Parathyroid adenoma (tissue), 2 donors: ENCODE data around the gene MAFB.

ENCODE experiments used
- H2AFZ ChIP-seq: fragments of 300-600 bp; sonication (generic); one replicate; pipeline ENCODE4 v1.7.0; 2017; ENCODE audit warnings: antibody characterized with exemption, mild to moderate bottlenecking
- H3K27ac ChIP-seq: fragments of 300-600 bp; sonication (generic); one replicate; pipeline ENCODE4 v1.7.0; 2017
- H3K27me3 ChIP-seq: fragments of 300-600 bp; sonication (generic); one replicate; pipeline ENCODE4 v1.7.0; 2017; ENCODE audit warnings: low read length; ENCODE audit not compliant: control insufficient read depth, insufficient read depth
- H3K36me3 ChIP-seq: fragments of 300-600 bp; sonication (generic); one replicate; pipeline ENCODE4 v1.7.0; 2017; ENCODE audit warnings: low read length; ENCODE audit not compliant: control insufficient read depth, insufficient read depth
- H3K4me1 ChIP-seq: fragments of 300-600 bp; sonication (generic); one replicate; pipeline ENCODE4 v1.7.0; 2017; ENCODE audit warnings: control low read depth
- H3K4me2 ChIP-seq: fragments of 300-600 bp; sonication (generic); one replicate; pipeline ENCODE4 v1.7.0; 2017; ENCODE audit warnings: low read length
- H3K4me3 ChIP-seq: fragments of 300-600 bp; sonication (generic); one replicate; pipeline ENCODE4 v1.7.0; 2017; ENCODE audit warnings: low read depth, low read length
- H3K79me2 ChIP-seq: fragments of 300-600 bp; sonication (generic); one replicate; pipeline ENCODE4 v1.7.0; 2017; ENCODE audit warnings: control low read depth
- H3K9ac ChIP-seq: fragments of 300-600 bp; sonication (generic); one replicate; pipeline ENCODE4 v1.7.0; 2017; ENCODE audit warnings: mild to moderate bottlenecking
- H3K9me3 ChIP-seq: fragments of 300-600 bp; sonication (generic); one replicate; pipeline ENCODE4 v1.7.0; 2017; ENCODE audit warnings: low read length; ENCODE audit not compliant: control insufficient read depth
- TF ChIP-seq, protein P1 (sequence below): fragments of 300-600 bp; sonication (generic); IDR thresholded peaks from one replicate; pipeline ENCODE4 v1.7.0; 2017; ENCODE audit warnings: antibody characterized with exemption, mild to moderate bottlenecking
- donor health status: primary hyperparathyroidism.

MAFB gene

DNA sequence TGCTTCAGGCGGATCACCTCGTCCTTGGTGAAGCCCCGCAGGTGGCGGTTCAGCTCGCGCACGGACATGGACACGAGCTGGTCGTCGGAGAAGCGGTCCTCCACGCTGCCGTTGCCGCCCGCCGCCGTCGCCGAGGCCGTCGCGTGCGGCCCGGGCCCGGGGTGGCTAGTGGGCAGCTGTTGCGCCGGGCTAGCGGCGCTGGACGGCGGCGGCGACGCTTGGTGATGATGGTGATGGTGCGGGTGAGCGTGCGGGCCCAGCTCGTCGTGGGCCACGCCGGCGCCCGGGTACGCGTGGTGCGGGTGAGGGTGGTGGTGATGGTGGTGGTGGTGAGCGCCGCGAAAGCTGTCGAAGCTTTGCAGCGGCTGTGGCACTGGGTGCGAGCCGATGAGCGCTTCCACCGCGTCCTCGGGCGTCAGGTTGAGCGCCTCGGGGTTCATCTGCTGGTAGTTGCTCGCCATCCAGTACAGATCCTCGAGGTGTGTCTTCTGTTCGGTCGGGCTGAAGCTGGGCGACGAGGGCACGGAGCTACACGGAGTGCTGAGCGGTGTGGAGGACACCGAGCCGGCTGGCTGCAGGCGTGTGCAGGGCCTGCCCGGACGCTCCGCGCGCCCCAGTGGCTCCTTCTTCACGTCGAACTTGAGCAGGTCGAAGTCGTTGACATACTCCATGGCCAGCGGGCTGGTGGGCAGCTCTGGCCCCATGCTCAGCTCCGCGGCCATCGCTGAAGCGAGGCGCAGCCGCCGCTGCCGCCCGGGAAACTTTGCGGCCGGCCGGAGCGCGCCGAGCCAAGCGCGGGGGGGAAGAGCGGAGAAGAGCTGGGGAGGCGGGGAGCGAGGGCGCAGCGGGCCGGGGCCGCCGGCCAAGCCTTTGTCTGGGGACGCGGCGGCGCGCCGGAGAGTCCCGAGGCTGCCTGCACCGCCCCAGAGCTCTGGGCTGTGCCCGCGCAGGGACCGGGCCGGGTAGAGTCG lies 622 bp downstream of the MAFB start:
- Histone ChIP-seq H3K27me3 (no peaks in the 10 kb centered on the region), H3K27ac (peak overlapping the region; percentile 99), H3K4me1 (peaks cover 9% of the 10 kb centered on the region)

DNA sequence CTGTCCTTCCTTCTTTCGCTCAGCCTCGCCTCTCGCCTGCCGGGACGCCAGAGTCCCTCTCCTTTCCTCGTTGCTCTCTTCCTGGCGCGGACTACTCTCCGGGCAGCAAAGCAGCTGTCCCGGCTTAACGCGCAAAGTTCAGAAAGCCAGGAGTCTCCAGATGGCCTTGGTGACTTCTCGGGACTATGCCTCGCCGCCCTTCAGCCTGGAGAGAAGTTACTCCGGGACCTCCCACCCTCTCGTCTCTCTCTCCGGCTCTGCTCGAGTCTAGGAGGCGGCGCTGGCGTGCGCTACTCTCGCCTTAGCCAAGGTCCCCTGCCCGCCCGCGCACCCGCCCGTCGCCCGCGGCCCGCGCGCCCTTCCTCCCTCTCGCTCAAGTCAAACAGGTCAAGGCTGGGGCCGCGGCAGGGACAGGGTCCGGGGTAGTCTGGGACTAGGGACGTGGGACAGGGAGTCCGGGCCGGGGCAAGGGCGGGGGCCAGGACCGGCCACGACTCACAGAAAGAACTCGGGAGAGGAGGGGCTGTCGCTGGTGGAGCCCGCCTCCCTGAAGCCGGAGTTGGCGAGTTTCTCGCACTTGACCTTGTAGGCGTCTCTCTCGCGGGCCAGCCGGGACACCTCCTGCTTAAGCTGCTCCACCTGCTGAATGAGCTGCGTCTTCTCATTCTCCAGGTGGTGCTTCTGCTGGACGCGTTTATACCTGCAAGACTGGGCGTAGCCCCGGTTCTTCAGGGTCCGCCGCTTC lies 1.5 kb downstream of the MAFB start:
- Histone ChIP-seq H3K79me2 (peaks cover 47% of the 10 kb centered on the region), H3K4me2 (peak overlapping the region; percentile 80), H3K36me3 (peaks cover 26% of the 10 kb centered on the region), H3K9me3 (no peaks in the 10 kb centered on the region), H3K9ac (peak overlapping the region; percentile 99), H2AFZ (no peak overlapping the region), H3K4me1 (peaks cover 3% of the 10 kb centered on the region), H3K27ac (peak overlapping the region; percentile 99), H3K4me3 (peak overlapping the region; percentile 90), H3K27me3 (no peaks in the 10 kb centered on the region)
- TF ChIP-seq, protein P1, sequence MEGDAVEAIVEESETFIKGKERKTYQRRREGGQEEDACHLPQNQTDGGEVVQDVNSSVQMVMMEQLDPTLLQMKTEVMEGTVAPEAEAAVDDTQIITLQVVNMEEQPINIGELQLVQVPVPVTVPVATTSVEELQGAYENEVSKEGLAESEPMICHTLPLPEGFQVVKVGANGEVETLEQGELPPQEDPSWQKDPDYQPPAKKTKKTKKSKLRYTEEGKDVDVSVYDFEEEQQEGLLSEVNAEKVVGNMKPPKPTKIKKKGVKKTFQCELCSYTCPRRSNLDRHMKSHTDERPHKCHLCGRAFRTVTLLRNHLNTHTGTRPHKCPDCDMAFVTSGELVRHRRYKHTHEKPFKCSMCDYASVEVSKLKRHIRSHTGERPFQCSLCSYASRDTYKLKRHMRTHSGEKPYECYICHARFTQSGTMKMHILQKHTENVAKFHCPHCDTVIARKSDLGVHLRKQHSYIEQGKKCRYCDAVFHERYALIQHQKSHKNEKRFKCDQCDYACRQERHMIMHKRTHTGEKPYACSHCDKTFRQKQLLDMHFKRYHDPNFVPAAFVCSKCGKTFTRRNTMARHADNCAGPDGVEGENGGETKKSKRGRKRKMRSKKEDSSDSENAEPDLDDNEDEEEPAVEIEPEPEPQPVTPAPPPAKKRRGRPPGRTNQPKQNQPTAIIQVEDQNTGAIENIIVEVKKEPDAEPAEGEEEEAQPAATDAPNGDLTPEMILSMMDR, result no peak

More for the DNA sequence above, 622 bp downstream of the MAFB start:
- peak overlapping the region; percentile 80 for H3K4me2 ChIP-seq
- H2AFZ ChIP-seq, result no peak overlapping the region
- peak overlapping the region; percentile 99 for H3K9ac ChIP-seq
- TF ChIP-seq, protein P1, result no peak
- H3K36me3 ChIP-seq, result peaks cover 26% of the 10 kb centered on the region
- H3K4me3 ChIP-seq, result peak overlapping the region; percentile 90
- peaks cover 47% of the 10 kb centered on the region for H3K79me2 ChIP-seq
- H3K9me3 ChIP-seq, result no peaks in the 10 kb centered on the region

DNA sequence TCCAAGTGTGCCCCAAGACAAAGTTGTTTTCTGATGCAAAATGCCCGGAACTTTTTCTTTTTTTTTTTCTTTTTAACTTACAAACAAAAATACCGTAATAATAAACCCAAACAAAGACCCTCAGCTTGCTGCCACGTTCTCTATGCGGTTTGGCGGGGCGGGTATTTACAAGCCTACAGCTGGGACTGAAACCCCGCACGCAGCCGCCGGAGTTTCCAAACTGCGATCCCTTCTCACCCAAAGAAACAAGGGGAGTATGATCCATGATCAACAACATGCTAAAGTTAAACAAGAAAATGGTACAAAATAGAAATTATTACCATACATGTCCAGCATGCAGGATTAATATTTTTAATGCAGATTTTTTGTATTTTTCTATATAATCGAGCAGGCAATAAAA lies 2.1 kb downstream of the MAFB start:
- Histone ChIP-seq H3K4me1 (peaks cover under 1% of the 10 kb centered on the region), H3K36me3 (peaks cover 26% of the 10 kb centered on the region), H3K9ac (peak overlapping the region; percentile 99), H3K9me3 (no peaks in the 10 kb centered on the region), H3K27ac (peak overlapping the region; percentile 99), H3K4me2 (peak overlapping the region; percentile 80), H3K79me2 (peaks cover 47% of the 10 kb centered on the region), H2AFZ (no peak overlapping the region), H3K27me3 (no peaks in the 10 kb centered on the region), H3K4me3 (peak overlapping the region; percentile 90)
- TF ChIP-seq, protein P1, result no peak

DNA sequence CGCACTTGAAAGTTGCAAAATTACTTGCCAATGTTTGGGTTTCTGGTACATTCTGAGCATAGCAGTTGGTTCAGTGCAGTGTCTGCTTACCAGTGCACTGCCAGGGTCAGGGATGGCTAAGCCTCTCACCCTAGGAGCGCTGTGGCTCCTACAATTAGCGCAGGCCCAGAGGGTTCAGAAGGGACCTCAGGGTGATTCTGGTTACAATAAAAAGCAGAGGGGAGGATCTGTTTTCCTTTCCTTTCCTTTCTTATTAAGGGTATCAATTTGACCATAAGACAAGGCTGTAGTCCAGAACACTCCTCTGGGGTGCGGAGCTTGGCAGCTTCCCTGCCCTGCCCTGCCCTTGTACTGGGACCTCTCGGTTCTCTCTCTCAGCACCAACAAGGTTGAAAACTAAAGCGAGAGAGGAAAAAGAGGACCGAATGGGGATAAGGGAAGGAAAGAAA lies 2.6 kb downstream of the MAFB start:
- Histone ChIP-seq H3K9me3 (no peaks in the 10 kb centered on the region), H3K9ac (peak overlapping the region; percentile 99), H3K4me1 (peaks cover 5% of the 10 kb centered on the region), H2AFZ (no peak overlapping the region), H3K4me2 (peak overlapping the region; percentile 80), H3K27me3 (no peaks in the 10 kb centered on the region), H3K27ac (peak overlapping the region; percentile 99), H3K79me2 (peaks cover 47% of the 10 kb centered on the region), H3K4me3 (peak overlapping the region; percentile 90), H3K36me3 (peaks cover 26% of the 10 kb centered on the region)
- TF ChIP-seq, protein P1, result no peak
